ENCODE measurements around the gene PIK3CG. TPM values are rescaled to one million over a fixed set of nuclear protein-coding genes. Genes with fewer than 3 reads are reported as not detected.

Gene PIK3CG
- total RNA-seq, 1 donor from 2014 or later, result not detected

GRCh38 chr7:106867641-106868351 lies 2.7 kb downstream of the PIK3CG start:
- Mint-ChIP-seq H3K27ac (no peak overlapping the region), H3K27me3 (no peaks in the 10 kb centered on the region), H3K9me3 (no peaks in the 10 kb centered on the region), H3K36me3 (no peaks in the 10 kb centered on the region), H3K4me1 (ENCODE audit: unreplicated experiment) (peaks cover 13% of the 10 kb centered on the region), H3K4me3 (no peak overlapping the region)
- no peak for TF ChIP-seq CTCF (conservative IDR thresholded peaks at IDR 0.05)
- DNase-seq (ENCODE audit: extremely low spot score, unreplicated experiment), result no peak

GRCh38 chr7:106868364-106868763 lies 3.3 kb downstream of the PIK3CG start:
- H3K4me1 Mint-ChIP-seq (ENCODE audit: unreplicated experiment), result peaks cover 11% of the 10 kb centered on the region
- no peaks in the 10 kb centered on the region for H3K9me3 Mint-ChIP-seq
- no peaks in the 10 kb centered on the region for H3K36me3 Mint-ChIP-seq
- H3K27me3 Mint-ChIP-seq, result no peaks in the 10 kb centered on the region
- TF ChIP-seq CTCF (conservative IDR thresholded peaks at IDR 0.05), result no peak
- no peak overlapping the region for H3K4me3 Mint-ChIP-seq
- H3K27ac Mint-ChIP-seq, result no peak overlapping the region
- no peak for DNase-seq (ENCODE audit: extremely low spot score, unreplicated experiment)

- Mint-ChIP-seq H3K27ac (no peak overlapping the region), H3K27me3 (peaks cover 3% of the 10 kb centered on the region), H3K9me3 (no peaks in the 10 kb centered on the region), H3K36me3 (no peaks in the 10 kb centered on the region), H3K4me3 (no peak overlapping the region), H3K4me1 (ENCODE audit: unreplicated experiment) (peaks cover 9% of the 10 kb centered on the region)
- no peak for DNase-seq (ENCODE audit: extremely low spot score, unreplicated experiment)
- no peak for TF ChIP-seq CTCF (conservative IDR thresholded peaks at IDR 0.05)
Observed at GRCh38 chr7:106869954-106870353, 4.9 kb downstream of the PIK3CG start.

- H3K36me3 Mint-ChIP-seq, result peaks cover 2% of the 10 kb centered on the region
- TF ChIP-seq CTCF (conservative IDR thresholded peaks at IDR 0.05), result no peak
- H3K9me3 Mint-ChIP-seq, result peaks cover 3% of the 10 kb centered on the region
- H3K27me3 Mint-ChIP-seq, result peaks cover 3% of the 10 kb centered on the region
- no peak overlapping the region for H3K4me3 Mint-ChIP-seq
- H3K27ac Mint-ChIP-seq, result no peak overlapping the region
- DNase-seq (ENCODE audit: extremely low spot score, unreplicated experiment), result no peak
- H3K4me1 Mint-ChIP-seq (ENCODE audit: unreplicated experiment), result peaks cover 4% of the 10 kb centered on the region
Observed at GRCh38 chr7:106870528-106870927, 5.4 kb downstream of the PIK3CG start.

GRCh38 chr7:106870983-106871410 lies 5.9 kb downstream of the PIK3CG start:
- no peak overlapping the region for H3K27ac Mint-ChIP-seq
- DNase-seq (ENCODE audit: extremely low spot score, unreplicated experiment), result no peak
- H3K9me3 Mint-ChIP-seq, result peaks cover 3% of the 10 kb centered on the region
- no peak for TF ChIP-seq CTCF (conservative IDR thresholded peaks at IDR 0.05)
- H3K27me3 Mint-ChIP-seq, result peaks cover 3% of the 10 kb centered on the region
- H3K4me3 Mint-ChIP-seq, result no peak overlapping the region
- peaks cover 3% of the 10 kb centered on the region for H3K36me3 Mint-ChIP-seq
- peaks cover 4% of the 10 kb centered on the region for H3K4me1 Mint-ChIP-seq (ENCODE audit: unreplicated experiment)

All from type B pancreatic cell (in vitro differentiated cells).